HCT116 (cell line): ENCODE results near the gene KCNQ4. TPM values are rescaled to one million over a fixed set of nuclear protein-coding genes. Genes with fewer than 3 reads are reported as not detected.

Experiments used
- ATAC-seq: fragments of 200-7000 bp; cut with Tn5 transposase; 2 replicates; pipeline ENCODE4 v1.9.1; 2020; ENCODE audit warnings: mild to moderate bottlenecking, moderate library complexity
- BruUV-seq: library from RNA; stranded (reverse); fragments of 400-500 nt; replicated peaks from 2 replicates; lab custom pipeline; 2021; lab: Mats Ljungman, UMichigan
- CTCF ChIA-PET: fragments of 300-600 bp; sonication (Branson Sonifier 250); formaldehyde crosslinking; loops from one replicate; lab custom pipeline; 2021; ENCODE audit warnings: antibody characterized with exemption; lab: Charles Lee
- POLR2A ChIA-PET: fragments of 300-600, 350-600 bp; sonication (Branson Sonifier 250); formaldehyde crosslinking; loops from one replicate; lab custom pipeline; 2021; ENCODE audit warnings: antibody characterized with exemption; lab: Charles Lee
- RAD21 ChIA-PET, 2 experiments: fragments of 300-600 bp; sonication (Branson Sonifier 250); formaldehyde crosslinking; loops; one replicate each; lab custom pipeline; 2023; ENCODE audit warnings: low total read pairs in 2 of 2; ENCODE audit not compliant: uncharacterized antibody in 2 of 2, unreplicated experiment in 2 of 2, low non-redundant PET in 1 of 2; lab: Charles Lee
- DNase-seq: peaks from one replicate; pipeline ENCODE4 v3.0.0-alpha.2; 2010; ENCODE audit warnings: low read depth, low spot score
- H2AFZ ChIP-seq: fragments of 200-600 bp; shearing (Covaris generic), sonication (generic); 2 replicates; pipeline ENCODE4 v1.6.1; 2017; ENCODE audit warnings: low read depth, mixed run types, mixed read lengths, antibody characterized with exemption, low read length; ENCODE audit not compliant: poor library complexity, severe bottlenecking
- H3K27ac ChIP-seq: 2 replicates; pipeline ENCODE4 v1.5.1; 2012; ENCODE audit warnings: low read depth, low read length
- H3K27me3 ChIP-seq: fragments of 200-600 bp; sonication (generic); 2 replicates; pipeline ENCODE4 v1.6.1; 2016; ENCODE audit warnings: mixed run types, low read length, mixed read lengths; ENCODE audit not compliant: insufficient read depth
- H3K36me3 ChIP-seq, 2 experiments: fragments of 200-500 bp in 1 of 2; fragments of 200-600 bp in 1 of 2; sonication (Bioruptor generic) in 1 of 2; sonication (generic) in 1 of 2; 2 replicates each; pipeline versions ENCODE4 v1.5.1 to v1.6.1; 2014 to 2016; ENCODE audit warnings: low read length in 2 of 2, inconsistent platforms in 1 of 2, mixed read lengths in 1 of 2, mixed run types in 1 of 2; ENCODE audit not compliant: insufficient read depth in 2 of 2, control insufficient read depth in 1 of 2
- H3K4me1 ChIP-seq, 2 experiments: fragments of 200-600 bp in 1 of 2; sonication (generic) in 1 of 2; 2 replicates each; pipeline versions ENCODE4 v1.5.1 to v1.6.1; 2012 to 2017; ENCODE audit warnings: low read length in 2 of 2, inconsistent platforms in 1 of 2, mild to moderate bottlenecking in 1 of 2, mixed read lengths in 1 of 2, mixed run types in 1 of 2, moderate library complexity in 1 of 2; ENCODE audit not compliant: insufficient read depth in 2 of 2, control insufficient read depth in 1 of 2
- H3K4me2 ChIP-seq: fragments of 200-600 bp; sonication (generic); 2 replicates; pipeline ENCODE4 v1.6.1; 2017; ENCODE audit warnings: mixed run types, low read length, mixed read lengths
- H3K4me3 ChIP-seq, 2 experiments: fragments of 200-600 bp in 1 of 2; sonication (generic) in 1 of 2; replicated peaks in 1 of 2; 2 replicates each; pipeline ENCODE4 v1.5.1; 2011 to 2016; ENCODE audit warnings: low read length in 2 of 2, control low read depth in 1 of 2, low read depth in 1 of 2, mild to moderate bottlenecking in 1 of 2, mixed read lengths in 1 of 2, mixed run types in 1 of 2
- H3K79me2 ChIP-seq: fragments of 200-600 bp; sonication (generic); 2 replicates; pipeline ENCODE4 v1.6.1; 2017; ENCODE audit warnings: mild to moderate bottlenecking, mixed run types, low read length, moderate library complexity, mixed read lengths; ENCODE audit not compliant: insufficient read depth
- H3K9ac ChIP-seq: fragments of 200-600 bp; sonication (generic); 2 replicates; pipeline ENCODE4 v1.6.1; 2016; ENCODE audit warnings: low read length, mixed read lengths
- H3K9me2 ChIP-seq: fragments of 200-600 bp; sonication (generic), shearing (Covaris generic); 2 replicates; pipeline ENCODE4 v1.6.1; 2017; ENCODE audit warnings: mixed run types, mild to moderate bottlenecking, moderate library complexity; ENCODE audit not compliant: insufficient read depth
- H3K9me3 ChIP-seq, 2 experiments: fragments of 200-500 bp in 1 of 2; fragments of 200-600 bp in 1 of 2; sonication (Bioruptor generic) in 1 of 2; sonication (generic) in 1 of 2; 2 replicates each; pipeline ENCODE4 v1.6.1; 2014 to 2017; ENCODE audit warnings: low read length in 2 of 2, mixed read lengths in 2 of 2, inconsistent platforms in 1 of 2, low read depth in 1 of 2, mild to moderate bottlenecking in 1 of 2, mixed run types in 1 of 2, moderate library complexity in 1 of 2; ENCODE audit not compliant: control insufficient read depth in 1 of 2, insufficient read depth in 1 of 2
- H4K20me1 ChIP-seq: fragments of 200-600 bp; sonication (generic), shearing (Covaris generic); 2 replicates; pipeline ENCODE4 v1.6.1; 2017; ENCODE audit warnings: mixed run types, mild to moderate bottlenecking, moderate library complexity; ENCODE audit not compliant: insufficient read depth
- EGR1 ChIP-seq: IDR thresholded peaks from 2 replicates; pipeline ENCODE4 v1.6.1; 2012; ENCODE audit warnings: low read depth
- ELF1 ChIP-seq: IDR thresholded peaks from 2 replicates; pipeline ENCODE4 v1.6.1; 2012; ENCODE audit warnings: low read depth, borderline replicate concordance
- EZH2 ChIP-seq: fragments of 200-600 bp; sonication (generic); IDR thresholded peaks from 2 replicates; pipeline ENCODE4 v1.6.1; 2017; ENCODE audit warnings: antibody characterized with exemption, mixed run types
- EZH2phosphoT487 ChIP-seq: fragments of 200-600 bp; IDR thresholded peaks from 2 replicates; pipeline ENCODE4 v1.6.1; 2018; ENCODE audit warnings: antibody characterized with exemption, borderline replicate concordance
- JUND ChIP-seq: IDR thresholded peaks from 2 replicates; pipeline ENCODE4 v1.6.1; 2012
- POLR2AphosphoS5 ChIP-seq: IDR thresholded peaks from 2 replicates; pipeline ENCODE4 v1.6.1; 2011; ENCODE audit warnings: mild to moderate bottlenecking, low read depth, low read length, moderate library complexity
- SIN3A ChIP-seq: IDR thresholded peaks from 2 replicates; pipeline ENCODE4 v1.6.1; 2012; ENCODE audit warnings: low read depth
- SRF ChIP-seq: IDR thresholded peaks from 2 replicates; pipeline ENCODE4 v1.6.1; 2012; ENCODE audit warnings: low read depth
- YY1 ChIP-seq: IDR thresholded peaks from 2 replicates; pipeline ENCODE4 v1.6.1; 2011; ENCODE audit warnings: low read length, low read depth, moderate library complexity, mild to moderate bottlenecking; ENCODE audit not compliant: insufficient replicate concordance; ENCODE audit errors: extremely low read depth
- ZNF274 ChIP-seq: fragments of 200-500 bp; sonication (Bioruptor generic); IDR thresholded peaks from 2 replicates; pipeline ENCODE4 v1.6.1; 2014; ENCODE audit warnings: mild to moderate bottlenecking, low read depth, low read length, inconsistent platforms
- intact Hi-C: fragments of 100-400 bp; cut with micrococcal nuclease; formaldehyde crosslinking; loops from 2 replicates; pipeline ENCODE4 v1.10.0; 2022
- total RNA-seq: library from RNA; stranded (reverse); gene quantifications from one replicate; pipeline ENCODE4 v1.2.1, GENCODE V29; 2021; ENCODE audit not compliant: unreplicated experiment
- TF ChIP-seq, protein P1 (sequence below): IDR thresholded peaks from 2 replicates; pipeline ENCODE4 v1.6.1; 2012
- TF ChIP-seq, protein P2 (sequence below): IDR thresholded peaks from 2 replicates; pipeline ENCODE4 v1.6.1; 2012

Gene KCNQ4
- total RNA-seq, 1 experiment from 2014 or later: 4.1 TPM

- Histone ChIP-seq H3K27me3 (no peaks in the 10 kb centered on the region), H3K9me3 (no peaks in the 10 kb centered on the region), H3K4me3 (no peak overlapping the region), H3K36me3 (no peaks in the 10 kb centered on the region), H2AFZ (no peak overlapping the region), H3K4me2 (no peak overlapping the region), H3K27ac (no peak overlapping the region), H3K79me2 (no peaks in the 10 kb centered on the region), H4K20me1 (no peaks in the 10 kb centered on the region), H3K4me1 (no peaks in the 10 kb centered on the region), H3K9ac (no peak overlapping the region), H3K9me2 (no peaks in the 10 kb centered on the region)
- TF ChIP-seq SRF: no peak
- no peak for TF ChIP-seq EZH2
- TF ChIP-seq, protein P1, sequence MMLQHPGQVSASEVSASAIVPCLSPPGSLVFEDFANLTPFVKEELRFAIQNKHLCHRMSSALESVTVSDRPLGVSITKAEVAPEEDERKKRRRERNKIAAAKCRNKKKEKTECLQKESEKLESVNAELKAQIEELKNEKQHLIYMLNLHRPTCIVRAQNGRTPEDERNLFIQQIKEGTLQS: no peak
- no peak for TF ChIP-seq YY1
- TF ChIP-seq, protein P2, sequence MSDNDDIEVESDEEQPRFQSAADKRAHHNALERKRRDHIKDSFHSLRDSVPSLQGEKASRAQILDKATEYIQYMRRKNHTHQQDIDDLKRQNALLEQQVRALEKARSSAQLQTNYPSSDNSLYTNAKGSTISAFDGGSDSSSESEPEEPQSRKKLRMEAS: no peak
- TF ChIP-seq ZNF274: no peak
- no peak for TF ChIP-seq SIN3A
- no peak for TF ChIP-seq JUND
- intact Hi-C loops: no loop called here
- ATAC-seq: no peak
- no peak for DNase-seq
- ChIA-PET RAD21 (no interaction called here), POLR2A (no interaction called here), CTCF (no interaction called here)
- BruUV-seq: no TSS peak
Measured at GRCh38 chr1:40831001-40831732, 47.6 kb downstream of the KCNQ4 start.

DNA sequence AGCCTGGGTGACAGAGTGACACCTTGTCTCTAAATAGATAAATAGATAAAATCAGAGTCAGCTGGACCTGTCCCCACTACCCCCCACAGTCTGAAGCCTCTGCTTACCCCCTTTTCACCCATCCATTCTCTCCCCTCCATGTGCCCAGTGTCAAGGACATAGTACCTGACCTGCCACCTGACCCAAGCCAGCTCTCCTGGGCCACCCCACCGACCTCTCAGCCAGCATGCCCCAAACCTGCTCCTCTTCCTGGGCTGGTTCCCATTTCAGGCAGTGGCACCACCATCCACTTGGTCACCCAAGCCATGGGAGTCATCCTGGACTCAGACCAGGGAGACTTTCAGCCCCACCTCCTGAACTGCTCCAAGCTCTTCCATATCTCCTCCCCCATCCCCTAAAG, 50.4 kb downstream of the KCNQ4 start:
- Histone ChIP-seq H3K36me3 (no peaks in the 10 kb centered on the region), H3K79me2 (no peaks in the 10 kb centered on the region), H3K4me2 (no peak overlapping the region), H3K4me1 (no peaks in the 10 kb centered on the region), H2AFZ (no peak overlapping the region), H3K4me3 (no peak overlapping the region), H3K9ac (no peak overlapping the region), H3K9me3 (no peaks in the 10 kb centered on the region), H3K27me3 (no peaks in the 10 kb centered on the region), H3K27ac (no peak overlapping the region), H4K20me1 (no peaks in the 10 kb centered on the region), H3K9me2 (no peaks in the 10 kb centered on the region)
- intact Hi-C loops: no loop called here
- ATAC-seq: no peak
- no peak for TF ChIP-seq YY1
- TF ChIP-seq, protein P2: no peak
- TF ChIP-seq EGR1: no peak
- TF ChIP-seq SRF: no peak
- TF ChIP-seq, protein P1: no peak
- no peak for TF ChIP-seq SIN3A
- no peak for TF ChIP-seq EZH2phosphoT487
- TF ChIP-seq POLR2AphosphoS5: no peak
- TF ChIP-seq ELF1: no peak
- ChIA-PET POLR2A (no interaction called here), RAD21 (no interaction called here), CTCF (no interaction called here)
- no peak for DNase-seq
- BruUV-seq: no TSS peak
